AG10803 (cell line): ENCODE results near the gene RAB41.
"Not testable (repeated sequence)": the region's sequence is repeated elsewhere in the genome, so short reads cannot be mapped to it uniquely, and the experiment has no call there.

Experiments used
- DNase-seq: peaks from one replicate; pipeline ENCODE4 v3.0.0; 2010; ENCODE audit warnings: low read depth
- H3K4me3 ChIP-seq: 2 replicates; pipeline ENCODE4 v1.5.1; 2011; ENCODE audit warnings: mild to moderate bottlenecking, low read length, control low read depth
- CTCF ChIP-seq: conservative IDR thresholded peaks from 2 replicates; pipeline ENCODE4 v1.5.1; 2011; ENCODE audit warnings: mild to moderate bottlenecking, low read length, control low read depth, inconsistent platforms

Gene RAB41

GRCh38 chrX:70262952-70263567 is 18.9 kb upstream of the RAB41 start:
- peak; percentile 19 for DNase-seq
- peak; percentile 57 for TF ChIP-seq CTCF
- H3K4me3 ChIP-seq: no peak overlapping the region

DNA sequence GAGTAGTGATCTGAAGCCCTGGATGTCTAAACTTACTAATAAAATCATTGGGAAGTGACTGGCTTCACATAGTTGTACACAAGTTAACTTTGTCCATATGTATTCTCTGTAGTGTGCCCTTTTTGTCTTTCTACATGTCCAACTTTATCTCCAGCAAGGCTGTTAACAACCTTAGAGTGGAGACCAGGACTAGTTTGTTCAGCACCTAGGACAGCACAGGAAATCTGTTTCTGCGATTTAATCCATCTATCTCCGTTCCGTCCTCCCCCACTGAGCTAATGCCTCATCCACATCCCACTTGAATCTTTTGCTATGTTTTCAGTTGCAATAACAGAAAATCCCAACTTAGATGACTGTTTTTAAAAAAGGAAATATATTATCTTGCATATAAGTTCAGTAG is 17.2 kb upstream of the RAB41 start:
- no peak for DNase-seq
- H3K4me3 ChIP-seq: no peak overlapping the region
- no peak for TF ChIP-seq CTCF

GRCh38 chrX:70268034-70268433 is 13.9 kb upstream of the RAB41 start, which contains the start of gene ARR3:
TSS of gene ARR3 (plus strand) at chrX:70268334. CDS start at chrX:70269386, 1,052 bp downstream.
- TF ChIP-seq CTCF: no peak
- DNase-seq: no peak
- no peak within 1 kb of the TSS for H3K4me3 ChIP-seq

DNA sequence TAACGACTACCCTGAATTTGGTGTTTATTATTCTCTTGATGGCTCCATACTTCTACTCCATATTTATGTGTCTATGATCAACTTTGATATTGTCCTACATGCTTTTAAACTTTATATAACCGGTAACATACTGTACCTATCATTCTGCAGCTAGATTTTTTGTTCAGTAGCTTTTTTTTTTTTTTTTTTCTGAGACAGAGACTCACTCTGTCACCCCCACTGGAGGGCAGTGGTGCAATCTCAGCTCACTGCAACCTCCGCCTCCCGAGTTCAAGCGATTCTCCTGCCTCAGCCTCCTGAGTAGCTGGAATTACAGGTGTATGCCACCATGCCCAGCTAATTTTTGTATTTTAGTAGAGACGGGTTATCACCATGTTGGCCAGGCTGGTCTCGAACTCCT is 7.9 kb upstream of the RAB41 start:
- DNase-seq, H3K4me3 ChIP-seq: not testable (repeated sequence)

DNA sequence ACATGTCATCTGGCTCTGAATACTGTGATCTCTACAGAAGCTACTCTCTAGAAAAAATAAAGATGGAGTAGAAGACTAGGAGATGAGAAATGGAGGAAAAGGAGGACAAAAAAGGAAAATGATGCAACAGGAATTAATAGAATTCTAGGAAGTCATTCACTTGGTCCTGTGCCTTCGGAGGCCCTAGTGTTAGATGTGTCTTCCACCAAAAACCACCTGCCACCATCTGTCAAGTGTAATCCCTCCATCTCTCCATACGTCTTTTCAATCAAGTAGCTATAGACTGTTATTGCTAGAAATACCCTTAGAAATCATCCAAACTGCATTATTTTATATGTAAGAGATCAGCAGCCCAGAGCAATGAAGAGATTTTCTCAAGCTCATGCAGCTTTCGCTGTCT is 2.9 kb upstream of the RAB41 start:
- H3K4me3 ChIP-seq: no peak overlapping the region
- TF ChIP-seq CTCF: no peak
- DNase-seq: no peak

GRCh38 chrX:70280573-70280972 is 1.4 kb upstream of the RAB41 start:
- no peak overlapping the region for H3K4me3 ChIP-seq
- no peak for TF ChIP-seq CTCF
- no peak for DNase-seq

GRCh38 chrX:70289168-70289792 is 7.3 kb downstream of the RAB41 start:
- no peak for DNase-seq
- H3K4me3 ChIP-seq: peak overlapping the region; percentile 81
- TF ChIP-seq CTCF: no peak
